HepG2 (cell line): ENCODE data around the gene CXXC5.

Experiments used
- BCLAF1 ChIP-seq: fragments of 450-650 bp; IDR thresholded peaks from 2 replicates; pipeline ENCODE4 v1.6.1; 2017; ENCODE audit warnings: mild to moderate bottlenecking
- BHLHE40 ChIP-seq: IDR thresholded peaks from 2 replicates; pipeline ENCODE4 v1.6.1; 2011; ENCODE audit warnings: low read length, improper control_type of control experiment
- CTCF ChIP-seq: sonication (generic); formaldehyde crosslinking; IDR thresholded peaks from 2 replicates; pipeline ENCODE4 v1.5.0; 2020; ENCODE audit warnings: mild to moderate bottlenecking, missing genetic modification reagents, moderate library complexity
- FOXA1 ChIP-seq, 2 experiments: fragments of 450-650 bp in 1 of 2; sonication (generic) in 1 of 2; formaldehyde crosslinking in 1 of 2; IDR thresholded peaks; 2 replicates each; pipeline versions ENCODE4 v1.4.0 to v1.6.1; 2016 to 2020; ENCODE audit warnings: missing genetic modification reagents in 1 of 2
- ZSCAN29 ChIP-seq: sonication (generic); formaldehyde crosslinking; conservative IDR thresholded peaks from 2 replicates; pipeline ENCODE4 v1.4.0; 2020; ENCODE audit warnings: mild to moderate bottlenecking, missing genetic modification reagents
- TF ChIP-seq, protein P1 (sequence below): IDR thresholded peaks from 2 replicates; pipeline ENCODE4 v1.6.1; 2016; ENCODE audit warnings: missing compliant biosample characterization, missing genetic modification reagents, borderline replicate concordance

- no peak for TF ChIP-seq CTCF
- no peak for TF ChIP-seq BCLAF1
- no peak for TF ChIP-seq ZSCAN29 (CRISPR knock-in tag)
- TF ChIP-seq FOXA1 (IDR thresholded peaks at IDR 0.05): no peak
- TF ChIP-seq FOXA1 (CRISPR knock-in tag; IDR thresholded peaks at IDR 0.05): no peak
- TF ChIP-seq BHLHE40: no peak
- TF ChIP-seq, protein P1, sequence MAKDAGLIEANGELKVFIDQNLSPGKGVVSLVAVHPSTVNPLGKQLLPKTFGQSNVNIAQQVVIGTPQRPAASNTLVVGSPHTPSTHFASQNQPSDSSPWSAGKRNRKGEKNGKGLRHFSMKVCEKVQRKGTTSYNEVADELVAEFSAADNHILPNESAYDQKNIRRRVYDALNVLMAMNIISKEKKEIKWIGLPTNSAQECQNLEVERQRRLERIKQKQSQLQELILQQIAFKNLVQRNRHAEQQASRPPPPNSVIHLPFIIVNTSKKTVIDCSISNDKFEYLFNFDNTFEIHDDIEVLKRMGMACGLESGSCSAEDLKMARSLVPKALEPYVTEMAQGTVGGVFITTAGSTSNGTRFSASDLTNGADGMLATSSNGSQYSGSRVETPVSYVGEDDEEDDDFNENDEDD: no peak
These were observed 27.1 kb downstream of the CXXC5 start for GRCh38 chr5:139675213-139675612.
